PFSK-1 (cell line): ENCODE data around the gene RNF135. TPM values are rescaled to one million over a fixed set of nuclear protein-coding genes. Genes with fewer than 3 reads are reported as not detected.

Experiments
- FOXP2 ChIP-seq: optimal IDR thresholded peaks from 2 replicates; pipeline ENCODE3; 2011; ENCODE audit warnings: borderline replicate concordance, control low read depth, inconsistent platforms; ENCODE audit not compliant: insufficient read depth; ENCODE audit errors: extremely low read length, extremely low read depth
- POLR2AphosphoS5 ChIP-seq: IDR thresholded peaks from 2 replicates; pipeline ENCODE4 v1.6.1; 2012; ENCODE audit warnings: low read depth, mild to moderate bottlenecking, control low read depth, low read length, moderate library complexity
- REST ChIP-seq, 2 experiments: IDR thresholded peaks; 2 replicates each; pipeline versions ENCODE4 v1.6.1 to v1.8.0; 2011 to 2012; ENCODE audit warnings: low read depth in 2 of 2, low read length in 2 of 2, control low read depth in 1 of 2, inconsistent platforms in 1 of 2, mild to moderate bottlenecking in 1 of 2, moderate library complexity in 1 of 2; ENCODE audit not compliant: insufficient read depth in 1 of 2
- SIN3A ChIP-seq: IDR thresholded peaks from 2 replicates; pipeline ENCODE4 v1.6.1; 2012; ENCODE audit warnings: mild to moderate bottlenecking, low read length, moderate library complexity, borderline replicate concordance; ENCODE audit not compliant: insufficient read depth
- TAF1 ChIP-seq: IDR thresholded peaks from 2 replicates; pipeline ENCODE4 v1.6.1; 2012; ENCODE audit warnings: low read length, control low read depth, borderline replicate concordance; ENCODE audit not compliant: insufficient read depth
- polyA plus RNA-seq: library from polyadenylated mRNA; unstranded; fragments of >200 nt; gene quantifications from one replicate; pipeline ENCODE4 v1.2.1, GENCODE V29; 2012; ENCODE audit warnings: low read depth, missing spikeins; ENCODE audit not compliant: insufficient read length

Gene RNF135
- polyA plus RNA-seq: 15.9 TPM

- 0 out of 2 replicates have a peak, but pooled peaks have one; percentile 19 for TF ChIP-seq SIN3A
- TF ChIP-seq TAF1: peak; percentile 94
- TF ChIP-seq REST (IDR thresholded peaks at IDR 0.05; ENCODE audit: insufficient read depth in 1 of 2, low read depth in 2 of 2, low read length in 2 of 2): peak; percentile 14 to 60; a peak in 1 of 4 replicates
- TF ChIP-seq POLR2AphosphoS5: peak; percentile 97
- no peak for TF ChIP-seq FOXP2
Observed at GRCh38 chr17:30970831-30971567, at the start of gene RNF135. Gene RNF135, plus strand, starts transcription at chr17:30971039. Its CDS starts 35 bp downstream, at chr17:30971074.

- TF ChIP-seq SIN3A (no peak), TAF1 (no peak), POLR2AphosphoS5 (no peak), FOXP2 (no peak), REST (IDR thresholded peaks at IDR 0.05; ENCODE audit: insufficient read depth in 1 of 2, low read depth in 2 of 2, low read length in 2 of 2) (no peak)
Observed at GRCh38 chr17:30921544-30922196, 49.2 kb upstream of the RNF135 start, which contains the start of gene ADAP2. Gene ADAP2, plus strand, starts transcription at chr17:30921945. Its CDS starts 70 bp downstream, at chr17:30922015.

- TF ChIP-seq POLR2AphosphoS5: no peak
- TF ChIP-seq TAF1: no peak
- TF ChIP-seq SIN3A: no peak
- no peak for TF ChIP-seq REST (IDR thresholded peaks at IDR 0.05; ENCODE audit: insufficient read depth in 1 of 2, low read depth in 2 of 2, low read length in 2 of 2)
- no peak for TF ChIP-seq FOXP2
Observed at GRCh38 chr17:30922235-30923030, 48.4 kb upstream of the RNF135 start.

GRCh38 chr17:30924341-30924740 lies 46.5 kb upstream of the RNF135 start:
- TF ChIP-seq REST (IDR thresholded peaks at IDR 0.05; ENCODE audit: insufficient read depth in 1 of 2, low read depth in 2 of 2, low read length in 2 of 2) (no peak), SIN3A (no peak), TAF1 (no peak), FOXP2 (no peak), POLR2AphosphoS5 (no peak)
